ENCODE data around the gene WDR49.

The WDR49 gene

DNA sequence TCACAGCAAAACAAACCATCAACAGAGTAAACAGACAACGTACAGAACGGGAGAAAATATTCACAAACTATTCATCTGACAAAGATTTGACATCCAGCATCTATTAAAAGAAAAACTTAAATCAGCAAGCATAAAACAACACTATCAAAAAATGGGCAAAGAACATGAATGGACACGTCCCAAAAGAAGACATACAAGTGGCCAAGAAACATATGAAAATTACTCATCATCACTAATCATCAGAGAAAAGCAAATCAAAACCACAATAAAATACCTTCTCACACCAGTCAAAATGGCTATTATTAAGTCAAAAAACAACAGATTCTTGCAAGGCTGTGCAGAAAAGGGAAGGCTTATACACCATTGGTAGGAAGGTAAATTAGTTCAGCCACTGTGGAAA is 166.2 kb downstream of the WDR49 start:
- DNase-seq (ENCODE audit: low read depth), result no peak

DNA sequence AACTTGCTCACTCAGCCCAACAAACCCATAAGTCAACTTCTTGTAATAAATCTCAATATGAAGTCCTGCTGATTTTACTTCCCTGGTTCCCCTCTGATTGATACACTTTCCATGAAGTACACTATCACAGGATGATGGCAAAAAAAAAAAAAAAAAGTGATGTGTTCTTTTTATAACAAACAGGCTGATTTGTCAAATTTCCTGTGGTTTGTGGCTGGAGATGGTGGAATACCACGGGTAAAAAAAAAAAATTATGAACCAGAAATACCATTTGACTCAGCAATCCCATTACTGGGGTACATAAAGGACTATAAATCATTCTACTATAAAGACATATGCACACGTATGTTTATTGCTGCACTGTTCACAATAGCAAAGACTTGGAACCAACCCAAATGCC is 169.2 kb downstream of the WDR49 start:
- no peak for DNase-seq (ENCODE audit: low read depth)

DNA sequence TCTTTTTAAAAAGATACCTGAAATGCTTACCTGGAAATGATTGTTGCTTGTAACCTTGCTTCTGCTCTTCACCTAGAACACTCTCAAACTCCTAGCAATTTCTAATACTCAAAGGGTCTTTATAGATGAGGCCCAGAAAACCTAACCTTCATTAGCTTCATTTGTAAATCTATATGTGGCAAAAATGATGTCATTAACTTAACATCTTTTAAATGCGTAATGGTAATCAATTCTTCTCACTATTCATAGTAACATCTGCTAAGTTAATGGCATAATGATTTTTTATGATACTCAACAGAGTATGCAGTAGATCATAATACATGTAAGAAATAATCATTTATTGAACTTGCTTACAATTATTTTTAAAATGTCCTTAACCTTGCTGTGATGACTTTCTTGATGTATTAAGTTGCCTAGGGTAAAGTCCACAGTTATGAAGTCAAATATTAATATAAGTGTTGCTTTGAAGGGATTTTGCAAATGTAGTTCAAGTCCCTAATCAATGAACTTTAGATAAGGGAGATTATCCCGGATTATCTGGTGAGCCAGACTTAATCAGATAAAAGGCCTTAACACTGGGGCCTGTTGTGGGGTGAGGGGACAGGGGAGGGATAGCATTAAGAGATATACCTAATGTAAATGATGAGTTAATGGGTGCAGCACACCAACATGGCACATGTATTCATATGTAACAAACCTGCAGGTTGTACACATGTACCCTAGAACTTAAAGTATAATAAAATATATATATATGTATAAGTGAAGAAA is 169.8 kb downstream of the WDR49 start:
- no peak for DNase-seq (ENCODE audit: low read depth)

DNA sequence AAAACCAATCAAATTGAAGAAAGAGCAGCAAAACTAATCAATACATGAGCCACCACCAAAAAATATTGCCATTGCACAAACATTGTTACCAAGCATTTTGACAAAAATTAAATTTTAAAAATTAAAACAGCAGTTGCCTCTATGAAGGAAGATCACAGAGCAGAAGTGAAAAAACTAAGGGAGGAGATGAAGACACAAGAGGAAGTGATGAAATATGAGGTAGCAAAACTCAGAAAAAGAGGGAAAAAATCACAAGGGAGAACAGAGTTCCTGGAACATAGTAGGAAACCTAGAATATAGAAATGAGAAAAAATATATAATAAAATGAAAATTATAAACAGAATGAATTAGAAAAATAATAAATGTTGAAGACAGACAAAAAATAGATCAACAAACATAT is 172.6 kb downstream of the WDR49 start:
- DNase-seq (ENCODE audit: low read depth), result no peak

DNA sequence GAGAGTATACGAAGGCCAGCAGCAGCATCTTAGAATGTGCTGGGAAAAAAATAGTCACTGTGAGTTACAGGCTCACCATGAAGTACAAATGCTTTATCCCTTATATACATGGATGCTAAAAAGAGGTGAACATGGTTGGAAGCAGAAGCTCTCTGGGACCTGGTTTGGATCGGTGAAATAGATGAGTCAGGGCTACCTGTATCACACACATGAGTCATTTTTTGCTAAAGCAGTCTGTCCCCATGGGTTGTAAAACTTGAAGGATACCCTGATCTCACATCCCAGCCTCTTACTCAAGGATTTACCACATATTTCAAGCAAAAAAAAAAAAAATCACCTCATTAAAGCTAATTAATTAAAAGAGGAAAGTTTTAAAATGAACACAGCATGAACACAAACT is 173.0 kb downstream of the WDR49 start:
- no peak for DNase-seq (ENCODE audit: low read depth)

DNA sequence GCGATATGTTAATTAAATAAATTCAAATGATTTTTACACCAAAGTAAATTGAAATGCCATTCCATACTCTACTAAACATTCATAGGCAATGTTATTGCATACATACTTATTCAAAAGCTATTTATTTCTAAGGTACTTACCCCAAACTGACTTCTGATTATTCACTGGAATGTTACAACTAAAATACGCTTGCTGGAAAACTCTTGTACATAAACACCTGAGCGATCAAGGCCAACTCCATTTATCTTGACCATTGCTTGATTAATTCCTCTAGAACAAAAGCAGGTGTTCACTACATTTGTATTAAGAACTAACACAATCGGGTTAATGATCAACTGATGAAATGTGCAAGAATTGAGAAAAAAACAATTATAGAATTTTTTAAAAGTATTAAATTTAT is 179.9 kb downstream of the WDR49 start, which contains the start of gene SERPINI2:
SERPINI2 (minus strand) TSS at position 180 of the 400 bp plus-strand sequence. CDS start 2,208 bp downstream, outside the sequence.
- DNase-seq (ENCODE audit: low read depth), result no peak

DNA sequence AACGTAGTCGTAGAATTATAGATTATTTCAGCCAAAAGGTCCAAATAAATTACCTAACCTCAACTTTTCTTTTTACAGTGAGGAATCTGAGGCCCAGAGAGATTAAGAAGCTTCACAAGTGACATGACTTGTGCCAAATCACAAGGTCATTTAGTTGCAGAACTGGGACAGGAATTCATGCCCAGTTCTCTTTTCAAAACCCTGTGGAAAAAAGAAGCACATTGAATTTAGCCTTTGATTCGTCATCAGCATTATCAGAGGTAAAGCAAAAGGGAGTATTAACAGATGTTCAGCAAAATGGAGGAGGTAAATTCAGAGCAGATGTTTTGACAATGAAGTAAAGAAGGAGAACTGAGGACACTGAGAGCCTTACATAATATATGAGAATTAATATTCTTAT is 184.4 kb downstream of the WDR49 start:
- no peak for DNase-seq (ENCODE audit: low read depth)

DNA sequence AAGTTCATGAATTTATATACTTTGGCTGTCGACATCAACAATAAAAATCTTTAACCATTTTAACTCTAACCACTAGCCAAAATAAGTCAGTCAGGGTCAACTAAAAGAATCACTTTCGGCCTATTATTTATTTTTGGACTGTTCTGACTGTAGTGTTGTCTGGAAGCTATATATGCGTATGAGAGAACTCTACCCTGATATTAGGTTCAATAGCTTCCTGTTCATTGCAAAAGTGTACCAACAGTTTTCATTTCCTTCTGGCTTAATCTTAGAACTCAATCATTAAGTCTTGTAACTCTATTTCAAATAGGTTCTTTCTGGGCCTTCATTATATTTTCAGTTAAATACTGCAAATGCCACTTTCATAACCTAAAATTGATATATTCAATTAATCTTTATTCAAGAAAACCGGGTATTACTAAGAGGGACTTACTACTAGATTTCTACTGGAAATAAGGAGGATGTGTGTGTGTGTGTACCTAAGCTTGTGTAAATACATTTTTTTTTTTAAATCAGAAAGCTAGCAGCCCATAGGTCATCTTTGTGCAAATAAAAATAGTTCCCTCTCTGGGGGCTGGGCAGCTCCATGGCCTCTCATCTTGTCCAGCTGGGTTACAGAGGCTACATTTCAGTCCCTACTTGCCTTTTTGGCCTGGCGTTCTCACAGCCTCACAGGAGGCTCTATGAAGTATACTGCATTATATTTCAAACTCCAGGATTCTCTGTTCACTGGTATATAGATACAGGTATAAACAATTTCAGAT is 185.7 kb downstream of the WDR49 start:
- DNase-seq (ENCODE audit: low read depth), result no peak

DNA sequence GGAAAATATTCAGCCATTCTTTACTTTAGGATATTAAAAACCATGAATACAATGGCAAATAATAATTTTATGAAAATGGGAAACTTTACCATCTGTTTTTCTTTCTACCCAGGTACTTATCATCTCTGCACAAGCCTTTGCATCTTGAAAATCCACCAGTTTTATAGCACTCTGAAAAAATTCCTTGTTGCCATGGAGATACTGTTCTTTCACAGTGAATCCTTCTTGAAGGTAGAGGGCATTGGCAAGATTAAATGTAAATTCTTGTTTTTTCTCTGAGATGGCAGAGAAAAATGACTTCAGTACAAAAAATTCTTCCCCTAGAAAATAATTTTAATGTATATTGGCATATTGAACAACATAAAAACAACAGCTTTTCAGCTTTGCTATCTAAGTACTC is 186.8 kb downstream of the WDR49 start:
- DNase-seq (ENCODE audit: low read depth), result no peak

DNA sequence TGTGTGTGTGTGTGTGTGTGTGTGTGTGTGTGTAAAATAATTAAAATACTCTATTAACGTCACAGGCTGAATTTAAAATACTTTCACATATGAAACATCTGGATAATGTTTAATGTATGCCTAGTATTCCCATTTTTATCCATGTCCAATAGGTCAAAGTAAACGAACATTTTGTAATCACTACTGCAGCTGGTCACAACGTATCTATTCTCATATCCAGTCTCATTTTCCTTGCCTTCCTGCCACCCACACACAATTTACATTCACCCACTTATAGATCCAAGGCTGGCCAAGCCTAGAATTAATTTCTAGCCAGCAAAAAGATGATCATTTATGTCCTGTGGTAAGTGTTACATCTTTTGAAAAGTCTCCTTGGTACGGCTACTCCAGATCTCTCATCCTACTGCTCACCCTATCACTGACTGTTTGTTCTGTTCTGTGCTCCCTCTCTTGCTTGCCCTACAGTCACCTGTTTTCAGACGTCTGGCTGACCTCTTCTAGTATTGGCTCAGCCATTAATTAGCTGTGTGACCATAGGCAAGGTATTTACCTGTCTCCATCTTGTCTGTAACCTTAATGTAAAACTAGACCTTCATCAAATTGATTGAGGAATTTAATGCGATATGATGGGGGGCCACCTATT is 197.5 kb downstream of the WDR49 start:
- DNase-seq (ENCODE audit: low read depth), result no peak

DNA sequence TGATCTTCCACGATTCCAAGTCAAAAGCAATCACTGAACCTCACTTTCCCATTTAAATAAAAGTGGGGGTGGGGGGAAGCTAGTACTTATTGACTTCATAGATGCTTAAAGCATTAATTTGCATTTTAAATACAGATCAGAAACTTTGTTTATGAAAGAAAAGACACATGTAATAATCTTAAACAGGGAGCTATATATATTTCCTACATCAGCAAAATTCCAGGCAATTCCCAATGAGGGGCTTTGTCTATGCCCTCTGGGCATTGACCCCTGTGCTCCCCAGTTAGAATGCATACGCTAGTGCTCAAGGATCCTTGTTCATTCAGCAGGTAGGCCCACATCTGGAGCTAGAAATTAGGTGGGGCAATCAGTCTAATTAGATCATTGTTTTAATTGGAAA is 199.9 kb downstream of the WDR49 start:
- DNase-seq (ENCODE audit: low read depth), result no peak

DNA sequence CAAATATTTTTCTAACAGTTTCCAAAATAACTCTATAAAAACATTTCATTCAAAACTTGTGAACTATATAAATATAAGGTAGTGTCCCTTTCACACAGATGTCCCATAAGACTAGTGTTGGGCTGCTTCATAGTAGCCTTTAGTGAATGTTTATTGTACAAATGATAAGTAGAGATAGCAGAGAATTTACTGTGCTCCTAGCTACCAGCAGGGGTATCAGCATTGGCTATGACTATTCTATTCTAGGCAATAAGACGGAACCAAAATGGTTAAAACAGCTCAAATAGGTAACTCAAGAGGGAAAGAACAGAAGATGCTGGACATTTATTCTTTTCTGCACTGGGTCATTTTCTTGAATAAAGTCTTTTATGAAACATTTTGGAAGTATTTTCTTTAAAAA is 202.5 kb downstream of the WDR49 start:
- DNase-seq (ENCODE audit: low read depth), result no peak

DNA sequence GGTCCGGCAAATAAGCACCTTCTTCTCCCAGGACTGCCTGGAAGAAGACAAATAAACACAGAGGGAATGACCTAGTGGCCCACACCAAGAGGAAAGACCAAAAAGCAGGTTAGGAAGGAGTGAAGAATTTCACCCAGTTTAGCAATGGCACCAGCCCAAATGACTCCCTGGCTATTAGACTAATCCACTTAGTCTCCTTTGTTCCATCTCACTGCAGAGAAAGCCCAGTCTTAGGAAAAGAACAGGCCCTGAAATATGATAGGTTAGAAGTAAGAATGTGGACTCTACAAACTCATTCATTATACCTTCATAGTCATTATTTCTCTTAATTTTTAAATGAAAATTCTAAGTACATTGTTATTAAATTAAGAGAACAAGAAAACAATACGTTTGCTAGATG is 203.1 kb downstream of the WDR49 start:
- no peak for DNase-seq (ENCODE audit: low read depth)

DNA sequence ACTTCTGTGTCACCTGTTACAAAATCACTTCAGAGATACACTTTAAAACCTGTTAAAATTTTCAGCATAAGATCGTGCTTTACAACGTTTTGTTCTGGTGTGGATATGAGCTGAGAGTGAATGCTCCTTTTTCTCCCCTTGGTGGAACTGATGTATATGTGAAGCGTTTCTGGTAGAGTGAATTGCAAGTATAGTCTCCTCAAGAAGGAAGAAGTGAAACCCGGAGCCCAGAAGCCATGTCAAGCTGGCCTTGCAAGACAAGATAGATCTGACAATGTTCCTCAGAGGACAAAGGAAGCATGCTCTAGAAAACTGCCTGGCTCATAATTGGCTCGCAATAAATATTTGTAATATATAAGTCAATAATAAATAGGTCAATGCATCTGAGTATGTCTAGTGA is 203.5 kb downstream of the WDR49 start:
- DNase-seq (ENCODE audit: low read depth), result no peak

DNA sequence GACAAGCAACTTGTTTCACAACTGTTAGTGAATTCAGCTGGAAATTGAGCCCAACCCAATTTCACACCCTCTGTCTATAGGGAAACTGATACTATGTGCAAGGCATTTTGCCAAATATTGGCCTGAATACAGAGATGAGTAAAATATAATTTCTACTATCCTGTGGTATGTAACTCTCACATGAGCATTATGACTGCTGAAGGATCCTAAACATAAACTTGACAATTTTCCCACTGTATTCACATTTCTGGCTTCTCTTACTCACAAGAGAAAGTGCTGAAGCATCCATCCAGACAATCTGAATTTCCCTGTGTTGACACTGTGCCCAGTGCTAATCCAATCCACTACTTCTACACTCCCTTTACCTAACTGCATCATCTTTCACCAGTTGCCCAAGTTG is 208.3 kb downstream of the WDR49 start:
- DNase-seq (ENCODE audit: low read depth), result no peak

DNA sequence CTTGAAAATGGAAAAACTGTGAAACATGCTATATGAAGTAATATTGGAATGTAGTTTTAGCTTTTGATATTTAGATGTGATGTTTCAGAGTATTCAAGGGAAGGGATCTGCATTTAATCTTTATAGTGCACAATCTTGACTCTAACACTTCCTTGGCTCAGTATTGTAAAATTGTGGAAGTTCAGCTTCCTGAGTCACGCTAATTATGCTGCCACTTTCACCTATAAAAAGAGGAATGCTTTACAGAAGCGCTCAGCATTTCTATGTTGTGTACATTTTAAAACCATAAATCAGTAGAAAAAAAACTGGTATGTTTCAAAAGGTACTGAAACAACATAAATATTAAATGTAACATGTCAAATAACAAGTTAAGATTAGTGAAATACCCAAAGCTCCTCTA is 212.5 kb downstream of the WDR49 start:
- no peak for DNase-seq (ENCODE audit: low read depth)

DNA sequence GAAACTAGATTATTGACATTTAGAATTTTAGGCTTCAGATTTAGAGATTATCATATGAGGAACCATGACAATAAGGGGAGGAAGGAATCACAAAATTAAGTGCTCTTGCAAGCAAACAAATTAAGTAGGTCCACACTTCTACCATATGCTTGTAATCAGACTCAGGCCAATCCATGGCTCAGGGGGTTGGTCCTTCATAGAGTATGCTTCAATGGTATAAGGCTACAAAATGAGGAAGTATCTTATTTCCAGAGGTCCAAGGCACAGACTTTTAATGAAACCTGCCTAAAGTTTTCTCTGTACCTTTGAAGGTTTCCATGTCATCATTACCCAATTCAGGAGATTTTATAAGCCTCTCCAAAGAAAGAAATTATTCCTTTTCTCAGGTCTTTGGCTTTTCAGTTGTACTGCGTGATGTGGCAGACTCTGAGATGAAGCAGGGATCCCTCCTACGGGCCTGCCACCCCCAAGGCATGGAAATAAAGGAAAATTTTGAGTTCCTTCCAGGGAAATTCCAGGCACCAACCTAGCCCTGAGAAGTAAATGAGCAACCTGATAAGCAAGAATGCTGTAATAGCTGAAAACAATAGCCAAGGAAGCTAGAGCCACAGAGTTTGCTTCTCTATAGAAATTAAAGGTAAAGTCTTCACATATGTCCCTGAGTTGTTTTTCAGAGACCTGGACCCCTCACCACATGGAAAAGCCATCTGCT is 216.2 kb downstream of the WDR49 start:
- no peak for DNase-seq (ENCODE audit: low read depth)

All from amniotic epithelial cell (primary cell).